ENCODE data around the gene TMEM63A.

DNA sequence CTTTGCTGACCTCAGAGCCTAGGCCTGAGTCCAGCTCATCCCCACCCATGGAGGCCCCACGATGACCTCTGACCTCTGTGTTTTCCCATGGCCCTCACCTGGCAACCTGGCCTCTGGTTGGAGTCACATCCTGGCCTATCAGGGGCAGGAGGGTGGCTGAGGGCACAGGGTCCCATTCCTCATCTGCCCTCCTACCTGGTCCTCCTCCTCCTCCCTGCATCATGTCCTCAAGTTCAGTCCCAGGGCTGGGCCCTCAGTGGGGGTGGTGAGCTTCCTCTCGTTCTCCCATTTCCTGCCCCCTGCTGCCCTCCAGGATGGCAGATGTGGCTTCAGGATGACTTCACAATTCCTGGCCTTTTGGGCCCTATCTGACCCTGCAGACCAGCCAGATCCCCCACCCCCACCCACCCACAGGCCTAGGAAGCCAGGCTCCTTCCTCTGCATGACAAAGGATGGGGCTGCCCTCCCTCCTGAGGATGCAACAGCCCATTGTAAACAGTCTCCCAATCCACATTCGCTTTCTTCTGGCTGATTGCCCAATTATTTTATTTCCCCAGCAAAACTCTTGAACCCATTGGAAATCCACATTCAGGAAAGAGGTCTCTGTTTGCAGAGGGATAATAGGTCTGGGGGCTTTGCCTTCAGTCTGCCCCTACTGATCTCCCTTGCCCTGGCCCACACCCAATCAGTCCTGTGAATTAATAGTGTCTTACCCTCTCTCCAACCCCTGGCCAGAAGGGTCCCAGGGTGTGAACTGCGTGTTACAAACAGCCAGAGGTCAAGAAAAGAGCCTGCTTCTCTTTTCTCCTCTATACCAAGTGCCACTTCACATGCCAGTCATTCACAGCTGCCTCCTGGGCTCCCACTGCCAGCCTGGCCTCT is 17.1 kb upstream of the TMEM63A start:
- TF ChIP-seq POLR2A (IDR thresholded peaks at IDR 0.05; ENCODE audit: low read depth, low read length) (no peak), GATA2 (IDR thresholded peaks at IDR 0.05; ENCODE audit: insufficient read depth, insufficient read length, low read depth, low read length) (no peak), EZH2 (IDR thresholded peaks at IDR 0.05; ENCODE audit: borderline replicate concordance, low read depth, low read length, severe bottlenecking) (no peak), POLR2AphosphoS5 (IDR thresholded peaks at IDR 0.05; ENCODE audit: insufficient read depth, low read depth, low read length) (no peak), MYC (IDR thresholded peaks at IDR 0.05; ENCODE audit: low read depth, low read length) (no peak)
- TF ChIP-seq, protein P1, sequence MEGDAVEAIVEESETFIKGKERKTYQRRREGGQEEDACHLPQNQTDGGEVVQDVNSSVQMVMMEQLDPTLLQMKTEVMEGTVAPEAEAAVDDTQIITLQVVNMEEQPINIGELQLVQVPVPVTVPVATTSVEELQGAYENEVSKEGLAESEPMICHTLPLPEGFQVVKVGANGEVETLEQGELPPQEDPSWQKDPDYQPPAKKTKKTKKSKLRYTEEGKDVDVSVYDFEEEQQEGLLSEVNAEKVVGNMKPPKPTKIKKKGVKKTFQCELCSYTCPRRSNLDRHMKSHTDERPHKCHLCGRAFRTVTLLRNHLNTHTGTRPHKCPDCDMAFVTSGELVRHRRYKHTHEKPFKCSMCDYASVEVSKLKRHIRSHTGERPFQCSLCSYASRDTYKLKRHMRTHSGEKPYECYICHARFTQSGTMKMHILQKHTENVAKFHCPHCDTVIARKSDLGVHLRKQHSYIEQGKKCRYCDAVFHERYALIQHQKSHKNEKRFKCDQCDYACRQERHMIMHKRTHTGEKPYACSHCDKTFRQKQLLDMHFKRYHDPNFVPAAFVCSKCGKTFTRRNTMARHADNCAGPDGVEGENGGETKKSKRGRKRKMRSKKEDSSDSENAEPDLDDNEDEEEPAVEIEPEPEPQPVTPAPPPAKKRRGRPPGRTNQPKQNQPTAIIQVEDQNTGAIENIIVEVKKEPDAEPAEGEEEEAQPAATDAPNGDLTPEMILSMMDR (IDR thresholded peaks at IDR 0.05; ENCODE audit: extremely low read depth in 1 of 2, insufficient read depth in 1 of 2, low read depth in 1 of 2, low read length in 2 of 2): no peak

Measured in endothelial cell of umbilical vein (primary cell).